Heart left ventricle (tissue), 16 donors: Measurements from ENCODE around the gene MON1A. TPM values are rescaled to one million over a fixed set of nuclear protein-coding genes. Genes with fewer than 3 reads are reported as not detected.
A peak's percentile ranks its signal among the peaks of the same experiment; 100 is the strongest.

ENCODE experiments used
- ATAC-seq, 4 donors: fragments of 200-7000 bp; cut with Tn5 transposase; one replicate each; pipeline ENCODE4 v1.9.1; 2020 to 2022; ENCODE audit warnings: moderate library complexity in 4 of 4, mild to moderate bottlenecking in 3 of 4, moderate number of reproducible peaks in 1 of 4
- DNase-seq, 5 donors: peaks; one replicate each; pipeline ENCODE4 v3.0.0-alpha.2; 2020
- H3K27ac ChIP-seq, 12 donors: fragments of 200-600 bp; sonication (generic) in 4 of 12; one replicate each; pipeline versions ENCODE4 v1.5.0 to v1.8.0; 2016 to 2022; ENCODE audit warnings: mild to moderate bottlenecking in 2 of 12
- H3K27me3 ChIP-seq, 9 donors: fragments of 200-600 bp; sonication (generic) in 2 of 9; one replicate each; pipeline versions ENCODE4 v1.5.1 to v1.8.0; 2016 to 2022; ENCODE audit warnings: mild to moderate bottlenecking in 3 of 9
- H3K36me3 ChIP-seq, 9 donors: fragments of 200-600 bp; sonication (generic) in 2 of 9; one replicate each; pipeline versions ENCODE4 v1.5.0 to v1.8.0; 2018 to 2022; ENCODE audit warnings: mild to moderate bottlenecking in 2 of 9
- H3K4me1 ChIP-seq, 12 donors: fragments of 200-600 bp; sonication (generic) in 4 of 12; one replicate each; pipeline versions ENCODE4 v1.5.0 to v1.8.0; 2016 to 2022; ENCODE audit warnings: mild to moderate bottlenecking in 3 of 12
- H3K4me3 ChIP-seq, 12 donors: fragments of 200-600 bp; sonication (generic) in 4 of 12; one replicate each; pipeline versions ENCODE4 v1.5.0 to v1.8.0; 2017 to 2022; ENCODE audit warnings: mild to moderate bottlenecking in 9 of 12, moderate library complexity in 4 of 12
- H3K9me3 ChIP-seq, 12 donors: fragments of 200-600 bp; sonication (generic) in 4 of 12; one replicate each; pipeline versions ENCODE4 v1.5.0 to v1.8.0; 2016 to 2022; ENCODE audit warnings: mild to moderate bottlenecking in 1 of 12
- POLR2A ChIP-seq, 2 donors: fragments of 450-650 bp; IDR thresholded peaks; one replicate each; pipeline ENCODE4 v1.6.1; 2017; ENCODE audit warnings: antibody characterized with exemption in 2 of 2, mild to moderate bottlenecking in 2 of 2, moderate library complexity in 2 of 2
- WGBS, 4 donors: extraction: QIAGEN DNeasy Blood & Tissue Kit in 2 of 4; methylation state at CpG; one replicate each; pipeline versions ENCODE4 v1.1.5 to v1.1.7; 2013 to 2018; 5-methylcytosine and 5-hydroxymethylcytosine counted together
- intact Hi-C, 10 donors: fragments of 100-400 bp; cut with DNase I; formaldehyde crosslinking; loops; one replicate each; pipeline versions ENCODE4 v1.11.1 to v1.14.2; 2022
- polyA plus RNA-seq, 2 donors: library from polyadenylated mRNA; stranded (reverse); fragments of 200-250 nt; gene quantifications; one replicate each; pipeline ENCODE4 v1.2.3, GENCODE V29; 2013
- total RNA-seq, 9 donors: library from RNA; depleted of rRNA in 2 of 9; stranded (reverse); fragments of >200 nt in 2 of 9; fragmentation: NEBNext Ultra II Directional in 3 of 9; extraction: Animal tissue kit (Norgen Biotek cat#: 25700) in 3 of 9; gene quantifications; one replicate each; pipeline versions ENCODE4 v1.1.0 to v1.2.4, GENCODE V29; 2016 to 2023
- TF ChIP-seq, protein P1 (sequence below), 12 donors: fragments of 200-600 bp; sonication (generic) in 4 of 12; IDR thresholded peaks; one replicate each; pipeline versions ENCODE4 v1.5.0 to v1.8.0; 2018 to 2022; ENCODE audit warnings: antibody characterized with exemption in 12 of 12, mild to moderate bottlenecking in 5 of 12
- donor health status: ischemic (EF 13 %, LVEDD 7.1; RV severe dilation, severe dysfunction).
- donor health status: healthy with polysubstance abuse.
- donor health status: DM: no; HTN: yes; CAD: no.
- donor health status: DM: no; HTN: no; CAD: no.
- donor health status: ischemic (EF 25% LVEDD 6.9; RV normal size, moderate dysfunction).
- donor health status: ischemic (EF 25% LVEDD 5.7; RV mildly dilated, moderate dysfunction).
- donor health status: healthy.
- donor health status: DM: yes; HTN: yes; CAD: no.
- donor health status: ischemic (EF 35%, LVEDD 5.7; RV mildly dilated, moderate dysfunction).
- donor health status: nonischemic (EF 11% LVEDD 7.7; RV severe dilation, severe dysfunction).
- donor health status: DM: yes; HTN: yes; CAD: no.
- donor health status: PGD.
- donor health status: ischemic (EF 29% LVEDD 5.4; RV normal size, mild dysfunction).
- donor health status: nonischemic (EF 23%, LVEDD 6.1; RV moderate dilation, normal function).

MON1A gene
- total and polyA plus RNA-seq, 11 donors = 4.8 to 16.3 (median 7.7) TPM

DNA sequence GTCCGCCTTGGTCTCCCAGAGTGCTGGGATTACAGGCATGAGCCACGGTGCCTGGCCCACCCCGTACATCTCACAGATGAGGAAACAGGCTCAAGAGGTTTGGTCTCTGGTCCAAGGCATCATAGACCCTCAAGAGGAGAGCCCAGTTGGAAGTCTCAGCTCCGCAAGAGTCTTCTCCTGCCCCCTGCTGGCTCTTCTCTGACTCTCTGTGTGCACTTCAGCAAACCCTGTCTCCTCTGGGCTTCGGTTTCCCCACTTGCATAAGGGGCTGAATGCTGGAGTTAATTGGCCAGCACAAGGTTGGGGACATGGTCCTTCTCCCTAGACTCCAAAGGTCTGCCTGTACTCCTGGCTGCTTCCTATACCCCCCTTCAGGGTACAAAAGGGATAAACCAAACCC, 29.8 kb downstream of the MON1A start:
- intact Hi-C loops = loop anchor here in 6 of 10 donors (5.0 to 10.0 kb wide), 8 partner anchors 43 to 355 kb away; partner anchors contain the start of genes AMIGO3 (in 1 of the 6), GMPPB (in 1 of the 6) and TRAIP (in 1 of the 6)
- ATAC-seq (no peak), DNase-seq (no peak)
- Histone ChIP-seq H3K36me3 (no peaks in the 10 kb centered on the region), H3K4me3 (no peak overlapping the region), H3K27ac (no peak overlapping the region), H3K4me1 (peaks cover 3 to 26% (median 14%) of the 10 kb centered on the region in 12 donors), H3K27me3 (no peaks in the 10 kb centered on the region), H3K9me3 (no peaks in the 10 kb centered on the region)
- TF ChIP-seq, protein P1, sequence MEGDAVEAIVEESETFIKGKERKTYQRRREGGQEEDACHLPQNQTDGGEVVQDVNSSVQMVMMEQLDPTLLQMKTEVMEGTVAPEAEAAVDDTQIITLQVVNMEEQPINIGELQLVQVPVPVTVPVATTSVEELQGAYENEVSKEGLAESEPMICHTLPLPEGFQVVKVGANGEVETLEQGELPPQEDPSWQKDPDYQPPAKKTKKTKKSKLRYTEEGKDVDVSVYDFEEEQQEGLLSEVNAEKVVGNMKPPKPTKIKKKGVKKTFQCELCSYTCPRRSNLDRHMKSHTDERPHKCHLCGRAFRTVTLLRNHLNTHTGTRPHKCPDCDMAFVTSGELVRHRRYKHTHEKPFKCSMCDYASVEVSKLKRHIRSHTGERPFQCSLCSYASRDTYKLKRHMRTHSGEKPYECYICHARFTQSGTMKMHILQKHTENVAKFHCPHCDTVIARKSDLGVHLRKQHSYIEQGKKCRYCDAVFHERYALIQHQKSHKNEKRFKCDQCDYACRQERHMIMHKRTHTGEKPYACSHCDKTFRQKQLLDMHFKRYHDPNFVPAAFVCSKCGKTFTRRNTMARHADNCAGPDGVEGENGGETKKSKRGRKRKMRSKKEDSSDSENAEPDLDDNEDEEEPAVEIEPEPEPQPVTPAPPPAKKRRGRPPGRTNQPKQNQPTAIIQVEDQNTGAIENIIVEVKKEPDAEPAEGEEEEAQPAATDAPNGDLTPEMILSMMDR (IDR thresholded peaks at IDR 0.05) = peak in 10 of 12 donors; percentile 8 to 48 (median 23)
- TF ChIP-seq POLR2A (IDR thresholded peaks at IDR 0.05) = no peak
- WGBS, 4 donors = 67 to 75% (median 72%) methylated on average over 4 to 5 of the region's 5 CpGs

- WGBS, 4 donors = 81 to 85% (median 82%) methylated on average over 6 of the region's 6 CpGs
- Histone ChIP-seq H3K4me3 (no peak overlapping the region), H3K9me3 (no peaks in the 10 kb centered on the region), H3K27ac (no peak overlapping the region), H3K27me3 (no peaks in the 10 kb centered on the region), H3K4me1 (peaks cover 3 to 24% (median 12%) of the 10 kb centered on the region in 12 donors), H3K36me3 (no peaks in the 10 kb centered on the region)
- intact Hi-C loops = loop anchor here in 1 of 10 donors (10.0 kb wide), 1 partner anchor 194 kb away; no protein-coding TSS in a partner anchor
- DNase-seq = no peak
- ATAC-seq = no peak
- TF ChIP-seq, protein P1 (IDR thresholded peaks at IDR 0.05) = no peak
- TF ChIP-seq POLR2A (IDR thresholded peaks at IDR 0.05) = no peak
These were observed 30.6 kb downstream of the MON1A start for GRCh38 chr3:49898991-49899390.

DNA sequence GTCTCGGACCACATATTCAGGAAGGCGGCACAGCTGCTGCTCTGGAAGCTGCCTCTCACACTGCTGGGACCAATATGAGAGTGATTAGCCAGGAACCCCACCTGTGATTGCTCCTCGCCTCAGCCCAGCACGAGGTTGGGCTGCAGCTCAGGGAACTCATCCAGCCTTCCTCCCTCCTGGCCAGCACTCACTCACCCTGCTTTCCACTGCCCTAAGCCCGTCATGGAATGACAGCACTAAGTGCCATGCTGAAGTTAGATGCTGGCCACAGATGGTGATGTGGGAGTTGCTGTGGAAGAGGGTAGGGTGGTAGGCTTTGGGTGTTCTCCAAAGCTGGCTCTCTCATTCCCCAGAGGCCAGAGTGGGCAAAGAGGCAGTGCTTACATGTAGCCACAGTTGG, 33.3 kb downstream of the MON1A start:
- intact Hi-C loops = loop anchor here in 1 of 10 donors (10.0 kb wide), 1 partner anchor 192 kb away; no protein-coding TSS in a partner anchor
- WGBS, 4 donors = 59 to 75% (median 74%) methylated on average over 4 to 5 of the region's 5 CpGs

GRCh38 chr3:49895791-49896190, 33.8 kb downstream of the MON1A start:
- 96 to 99% (median 98%) methylated on average over 4 to 9 of the region's 9 CpGs for whole genome bisulfite sequencing, 4 donors
- intact Hi-C loops = loop anchor here in 1 of 10 donors (10.0 kb wide), 1 partner anchor 191 kb away; no protein-coding TSS in a partner anchor

More for the DNA sequence above, 33.3 kb downstream of the MON1A start:
- Histone ChIP-seq H3K4me1 (peaks cover 0 to 9% (median 7%) of the 10 kb centered on the region in 12 donors), H3K27ac (no peak overlapping the region), H3K9me3 (no peaks in the 10 kb centered on the region), H3K4me3 (no peak overlapping the region), H3K27me3 (no peaks in the 10 kb centered on the region), H3K36me3 (no peaks in the 10 kb centered on the region)
- no peak for TF ChIP-seq POLR2A (IDR thresholded peaks at IDR 0.05)
- TF ChIP-seq, protein P1 (IDR thresholded peaks at IDR 0.05) = no peak
- DNase-seq (no peak), ATAC-seq (peak in 1 of 4 donors; percentile 28)

More at GRCh38 chr3:49895791-49896190, 33.8 kb downstream of the MON1A start:
- no peaks in the 10 kb centered on the region for H3K36me3 ChIP-seq
- peaks cover 0 to 4% (median 2%) of the 10 kb centered on the region in 12 donors for H3K4me1 ChIP-seq
- no peak for TF ChIP-seq POLR2A (IDR thresholded peaks at IDR 0.05)
- TF ChIP-seq, protein P1 (IDR thresholded peaks at IDR 0.05) = no peak
- ATAC-seq = no peak
- no peak overlapping the region for H3K27ac ChIP-seq
- DNase-seq = no peak
- H3K4me3 ChIP-seq = no peak overlapping the region
- H3K9me3 ChIP-seq = no peaks in the 10 kb centered on the region
- no peaks in the 10 kb centered on the region for H3K27me3 ChIP-seq
